DLD1 (cell line): ENCODE results near the gene UBE2D3.
"Not testable (repeated sequence)": the region's sequence is repeated elsewhere in the genome, so short reads cannot be mapped to it uniquely, and the experiment has no call there.

Experiments used
- in situ Hi-C: cut with HindIII; loops from 2 replicates; pipeline ENCODE4 v1.10.0; 2017; ENCODE audit warnings: low sequenced_read_pairs

UBE2D3 gene

DNA sequence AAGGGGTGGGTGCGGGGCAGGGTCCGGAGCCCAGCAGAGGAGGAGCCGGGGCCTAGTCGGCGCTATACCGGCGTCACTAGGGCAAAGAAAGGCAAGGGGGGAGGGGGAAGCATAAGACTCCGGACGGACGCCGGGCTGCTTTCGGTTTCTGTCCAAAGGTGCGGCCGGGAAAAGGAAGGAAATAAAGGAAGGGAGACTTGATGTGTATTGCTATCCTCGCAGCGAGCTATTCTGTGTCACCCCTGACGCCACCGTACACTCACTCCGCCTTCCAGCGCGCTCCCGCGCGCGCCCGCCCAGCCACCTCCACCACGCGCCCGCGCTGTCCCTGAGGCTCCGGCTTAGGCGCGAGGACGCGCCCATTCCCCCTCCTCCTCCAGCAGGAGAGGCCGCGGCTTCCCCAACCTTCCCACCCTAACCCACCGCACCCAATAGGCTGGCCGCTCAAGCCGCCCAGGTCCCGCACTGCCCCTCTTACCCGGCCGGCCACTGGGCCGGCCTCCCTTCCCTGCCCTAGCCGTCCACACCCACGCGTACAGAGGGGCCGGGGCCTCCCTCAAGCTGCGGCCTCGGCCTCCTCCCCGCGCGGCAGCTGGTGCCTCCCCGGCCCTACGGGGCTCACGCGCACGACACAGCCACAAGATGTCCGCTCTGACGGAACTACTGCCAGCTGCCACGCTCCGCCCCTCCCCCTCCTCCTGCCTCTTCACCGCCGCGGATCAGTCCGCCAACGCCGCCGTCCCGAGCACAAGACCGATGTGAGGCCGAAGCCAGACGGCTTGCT is at the start of gene UBE2D3:
UBE2D3 (minus strand) TSS at position 662 of the 784 bp plus-strand sequence. CDS start 1,043 bp downstream, outside the sequence.
- in situ Hi-C loops = no loop called here

DNA sequence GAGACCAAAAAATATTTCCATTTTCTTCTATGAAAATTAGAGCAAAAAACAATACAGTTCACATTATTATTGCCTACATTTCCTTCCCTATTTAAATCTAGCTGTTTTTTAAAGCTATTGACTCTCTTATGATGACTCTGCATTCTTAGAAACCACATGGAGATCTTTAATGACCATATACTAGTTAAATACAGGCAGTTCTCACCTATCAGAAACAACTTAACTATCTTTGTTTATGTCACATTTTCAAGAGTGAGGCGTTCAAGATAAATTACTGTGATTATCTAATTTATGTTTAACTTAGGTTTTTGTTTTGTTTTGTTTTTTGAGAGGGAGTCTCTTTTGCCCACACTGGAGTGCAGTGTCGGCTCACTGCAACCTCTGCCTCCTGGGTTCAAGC is 44.4 kb upstream of the UBE2D3 start:
- in situ Hi-C loops = no loop called here

DNA sequence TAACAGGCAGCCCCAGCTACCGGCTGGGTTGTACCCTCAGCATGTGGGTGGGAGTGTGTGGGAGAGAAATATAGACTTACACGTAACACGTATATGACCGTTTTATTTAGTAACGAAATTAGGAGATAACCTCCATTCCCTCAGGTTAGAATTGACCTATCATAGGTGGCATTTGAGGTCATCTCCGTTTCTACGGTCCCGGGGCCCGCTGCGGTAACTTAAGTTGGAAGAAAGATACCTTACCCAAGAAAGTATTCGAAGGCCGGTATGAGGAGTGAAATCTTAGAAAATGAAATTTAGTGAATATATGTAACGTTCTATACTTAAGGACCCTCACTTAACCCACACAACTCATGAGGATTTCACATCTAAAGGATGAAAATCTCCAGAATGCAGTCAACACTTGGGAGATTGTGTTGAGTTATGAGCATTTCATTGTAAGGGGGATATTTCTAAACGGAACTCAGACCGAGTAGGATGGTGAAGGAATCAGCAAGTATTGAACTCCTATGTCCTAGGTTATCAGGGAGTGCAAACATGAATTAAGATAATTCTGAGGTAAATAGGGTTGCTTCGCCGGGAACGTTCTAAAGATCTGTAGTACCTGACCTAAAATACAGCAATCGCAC is 42.3 kb upstream of the UBE2D3 start:
- in situ Hi-C loops = no loop called here

DNA sequence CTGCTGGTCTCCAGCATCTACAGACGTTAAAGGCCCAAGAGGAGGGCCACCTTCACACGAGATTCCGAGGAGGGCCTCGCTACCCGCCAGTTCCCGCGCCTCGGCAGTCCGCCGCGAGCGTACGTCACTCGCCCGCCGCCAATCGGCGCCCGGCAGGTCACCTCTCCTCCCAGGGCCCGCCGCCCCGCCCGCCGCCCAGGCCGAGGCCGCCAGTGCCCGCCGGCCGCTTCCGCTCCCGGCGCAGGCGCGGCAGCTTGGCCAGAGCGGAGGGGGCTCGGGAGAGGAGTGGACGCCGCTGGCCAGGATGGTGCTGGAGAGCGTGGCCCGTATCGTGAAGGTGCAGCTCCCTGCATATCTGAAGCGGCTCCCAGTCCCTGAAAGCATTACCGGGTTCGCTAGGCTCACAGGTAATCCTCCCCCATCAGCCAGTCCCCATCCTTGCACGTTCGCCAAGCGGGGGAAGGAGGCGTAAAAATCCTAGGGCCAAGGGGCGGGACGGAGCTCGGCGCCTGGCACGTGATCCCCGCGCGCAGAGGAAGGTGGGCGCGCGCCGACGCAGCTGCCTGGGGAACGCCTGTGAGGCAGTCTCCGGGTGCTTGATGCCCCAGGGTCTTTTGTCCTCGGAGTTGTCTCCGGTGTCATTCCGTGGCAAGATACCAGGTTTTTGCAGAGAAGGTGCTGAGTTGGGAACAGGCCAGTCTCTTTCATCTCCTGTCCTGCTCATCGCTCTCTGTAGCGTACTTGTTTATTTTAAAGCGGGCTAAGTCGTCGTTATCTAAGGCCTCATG is 41.6 kb upstream of the UBE2D3 start, which contains the start of gene CISD2:
CISD2 (plus strand) TSS at position 212 of the 788 bp plus-strand sequence; CDS start at position 305, 93 bp downstream.
- in situ Hi-C loops = no loop called here

DNA sequence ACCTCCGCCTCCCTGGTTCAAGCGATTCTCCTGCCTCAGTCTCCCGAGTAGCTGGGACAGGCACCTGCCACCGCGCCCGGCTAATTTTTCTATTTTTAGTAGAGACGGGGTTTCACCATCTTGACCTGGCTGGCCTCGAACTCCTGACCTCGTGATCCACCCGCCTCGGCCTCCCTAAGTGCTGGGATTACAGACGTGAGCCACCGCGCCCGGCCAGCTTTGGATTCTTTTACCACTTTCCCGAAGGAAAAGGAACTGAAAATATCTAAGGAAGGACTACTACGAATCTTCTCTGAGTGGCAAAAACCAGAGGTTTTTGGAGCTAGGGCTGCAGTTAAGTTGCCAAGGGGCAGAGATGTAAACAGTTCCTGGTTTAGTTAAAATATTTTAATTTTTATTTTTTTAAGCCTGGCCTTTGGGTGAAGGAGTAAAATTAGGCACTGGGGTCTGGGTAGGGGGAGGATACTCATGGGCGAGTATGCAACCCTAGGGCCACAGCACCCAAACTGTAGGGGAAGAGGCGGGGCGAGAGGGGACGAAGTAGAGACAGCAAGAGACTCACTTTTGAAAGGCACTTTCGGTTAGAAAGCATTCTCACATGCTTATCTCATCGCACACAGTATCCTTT is 40.9 kb upstream of the UBE2D3 start:
- in situ Hi-C loops = no loop called here

DNA sequence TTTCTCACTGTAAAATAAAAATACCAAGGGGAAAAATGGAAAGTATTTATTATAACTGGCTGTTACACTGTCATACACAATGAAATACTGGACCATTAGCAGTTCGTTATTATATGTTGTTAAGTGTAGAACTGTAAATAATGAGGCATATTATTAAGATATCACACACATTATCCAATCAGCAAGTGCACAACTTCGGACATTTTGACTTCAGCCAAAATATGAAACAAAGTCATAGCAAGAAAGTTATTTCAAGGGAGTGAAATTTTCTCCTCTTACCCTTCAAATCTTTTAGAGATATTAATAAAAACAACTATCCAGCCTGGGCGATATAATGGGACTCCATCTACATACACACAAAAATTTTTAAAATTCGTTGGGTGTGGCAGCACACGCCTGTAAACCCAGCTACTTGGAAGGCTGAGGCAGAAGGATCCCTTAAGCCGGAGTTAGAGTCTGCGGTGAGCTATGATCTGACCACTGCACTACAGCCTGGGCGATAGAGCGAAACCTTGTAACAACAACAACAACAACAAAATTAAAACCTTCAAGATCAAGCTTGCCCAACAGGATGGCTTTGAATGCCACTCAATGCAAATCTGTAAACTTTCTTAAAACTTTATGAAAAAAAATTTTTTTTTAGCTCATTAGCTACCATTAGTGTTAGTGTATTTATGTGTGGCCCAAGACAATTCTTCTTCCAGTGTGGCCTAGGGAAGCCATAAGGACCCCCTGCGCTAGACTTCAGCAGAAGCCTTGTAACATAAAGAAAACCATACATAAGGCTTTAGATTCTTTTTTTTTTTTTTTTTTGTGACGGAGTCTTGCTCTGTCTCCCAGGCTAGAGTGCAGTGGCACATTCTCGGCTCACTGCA is 40.2 kb upstream of the UBE2D3 start:
- in situ Hi-C loops = no loop called here

DNA sequence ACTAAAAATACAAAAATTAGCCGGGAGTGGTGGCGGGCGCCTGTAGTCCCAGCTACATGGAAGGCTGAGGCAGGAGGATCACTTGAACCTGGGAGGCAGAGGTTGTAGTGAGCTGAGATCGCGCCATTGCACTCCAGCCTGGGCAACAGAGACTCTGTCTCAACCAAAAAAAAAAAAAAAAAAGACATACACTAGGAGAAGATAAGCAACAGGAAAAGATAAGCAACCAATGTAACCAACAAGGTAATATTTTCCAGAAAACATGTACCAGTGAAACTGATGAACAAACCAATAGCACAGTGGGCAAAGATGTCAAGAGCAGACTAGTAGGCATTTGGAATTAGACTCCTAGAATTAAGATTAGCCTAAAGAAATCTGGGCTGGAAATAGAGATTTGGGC is 38.0 kb upstream of the UBE2D3 start:
- in situ Hi-C loops = not testable (repeated sequence)

DNA sequence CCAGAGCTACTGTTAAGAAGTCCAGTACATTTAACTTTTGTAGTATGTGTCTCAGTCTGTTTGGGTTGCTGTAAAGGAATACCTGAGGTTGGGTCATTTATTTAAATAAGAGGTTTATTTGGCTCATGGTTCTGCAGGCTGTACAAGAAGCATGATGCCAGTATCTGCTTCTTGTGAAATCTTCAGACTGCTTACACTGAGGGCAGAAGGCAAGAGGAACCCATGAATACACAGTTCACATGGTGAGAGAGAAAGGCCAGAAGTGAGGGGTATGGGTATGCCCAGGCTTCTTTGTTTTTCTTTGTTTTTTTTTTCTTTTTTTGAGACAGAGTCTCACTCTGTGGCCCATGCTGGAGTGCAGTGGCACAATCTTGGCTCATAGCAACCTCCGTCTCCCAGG is 35.4 kb upstream of the UBE2D3 start:
- in situ Hi-C loops = no loop called here

DNA sequence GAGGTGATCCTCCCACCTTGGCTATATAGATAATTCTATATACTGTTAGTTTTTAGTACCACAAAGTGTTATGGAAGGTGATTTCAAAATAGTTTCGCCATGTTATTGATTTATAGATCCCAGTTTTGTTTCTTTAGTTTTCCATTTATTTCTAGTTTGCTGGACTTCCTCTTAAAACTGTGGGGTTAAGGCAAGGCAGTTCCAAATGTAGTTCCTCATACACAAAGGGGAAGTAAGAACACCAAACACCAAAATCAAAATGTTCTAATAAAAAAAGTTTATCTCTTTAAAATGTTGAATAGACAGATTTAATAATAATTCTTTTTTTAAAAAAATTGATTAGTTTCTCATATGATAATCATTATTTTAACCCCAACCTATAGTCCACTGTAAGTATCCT is 34.7 kb upstream of the UBE2D3 start:
- in situ Hi-C loops = no loop called here

DNA sequence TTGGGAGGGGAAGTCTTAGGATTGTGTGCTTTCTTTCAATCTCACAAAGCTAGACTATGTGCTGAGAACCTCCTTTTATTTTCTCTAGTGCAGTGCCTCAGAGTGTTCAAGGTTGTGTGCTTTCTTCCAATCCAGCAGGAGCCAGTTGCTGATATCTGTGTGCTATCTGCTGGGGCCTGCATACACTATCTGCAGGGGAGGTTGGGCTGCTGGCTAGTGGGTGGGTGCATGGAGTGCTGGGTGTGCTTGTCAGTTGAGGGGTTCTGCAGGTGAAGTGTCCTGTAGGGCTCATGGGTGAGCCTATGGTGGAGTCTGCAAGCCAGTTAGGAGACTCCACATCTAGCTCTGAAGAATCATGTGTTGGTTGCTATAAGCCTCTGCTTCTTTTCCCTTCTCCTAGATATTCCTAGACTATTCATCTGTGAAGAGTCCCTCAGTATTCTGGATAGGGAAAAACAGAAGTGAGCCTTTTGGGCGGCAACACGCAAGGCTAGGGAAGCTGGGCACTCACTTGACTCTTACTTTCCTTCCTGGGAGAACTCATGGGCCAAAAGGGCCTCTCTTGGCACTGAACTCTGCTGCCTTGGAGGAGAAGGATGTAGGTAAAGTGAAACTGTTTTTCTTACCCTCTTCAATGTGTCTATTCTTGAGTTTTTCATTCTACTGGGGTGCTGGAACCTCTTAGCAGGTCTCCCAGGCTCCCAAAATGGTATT is 33.4 kb upstream of the UBE2D3 start:
- in situ Hi-C loops = no loop called here

DNA sequence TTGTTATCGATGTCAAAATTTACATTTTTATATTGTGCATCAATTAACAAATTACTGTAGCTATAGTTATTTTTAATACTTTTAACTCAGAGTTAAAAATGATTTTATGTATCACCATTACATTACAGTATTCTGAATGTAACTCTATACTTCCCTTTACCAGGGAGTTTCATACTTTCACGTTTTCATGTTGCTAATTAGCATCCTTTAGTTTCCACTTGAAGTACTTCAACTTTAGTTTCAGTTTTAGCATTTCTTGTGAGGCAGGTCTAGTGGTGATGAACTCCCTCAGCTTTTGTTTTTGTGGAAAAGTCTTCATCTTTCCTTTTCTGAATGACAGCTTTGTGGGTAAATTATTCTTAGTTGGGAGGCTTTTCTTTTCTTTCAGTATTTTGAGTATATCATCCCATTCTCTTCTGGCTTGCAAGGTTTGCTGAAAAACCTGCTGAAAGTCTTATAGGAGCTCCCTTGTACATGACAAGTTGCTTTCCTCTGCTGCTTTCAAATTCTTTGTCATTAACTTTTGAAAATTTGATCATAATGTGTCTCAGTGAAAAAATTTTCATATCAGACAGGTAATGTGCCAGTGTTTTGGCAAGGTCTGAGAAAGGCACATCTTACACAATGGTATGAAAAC is 31.6 kb upstream of the UBE2D3 start:
- in situ Hi-C loops = no loop called here

DNA sequence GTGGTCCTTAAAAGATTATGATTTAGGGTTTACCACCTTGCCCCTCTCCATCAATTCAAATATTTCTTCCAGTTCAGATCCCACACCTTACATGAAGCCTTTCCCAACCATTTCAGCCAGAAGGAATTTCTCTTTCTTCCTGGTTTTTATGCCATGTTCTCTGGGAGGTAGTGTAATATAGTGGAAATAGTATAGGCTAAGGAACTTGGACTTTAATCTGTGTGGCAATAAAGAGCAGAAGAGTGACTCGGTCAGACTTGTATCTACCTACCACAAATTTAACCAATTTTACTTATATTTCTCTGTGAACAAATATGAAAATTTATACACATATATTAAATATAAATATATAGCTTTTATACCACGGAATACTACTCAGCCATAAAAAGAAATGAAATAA is 23.0 kb upstream of the UBE2D3 start:
- in situ Hi-C loops = no loop called here

DNA sequence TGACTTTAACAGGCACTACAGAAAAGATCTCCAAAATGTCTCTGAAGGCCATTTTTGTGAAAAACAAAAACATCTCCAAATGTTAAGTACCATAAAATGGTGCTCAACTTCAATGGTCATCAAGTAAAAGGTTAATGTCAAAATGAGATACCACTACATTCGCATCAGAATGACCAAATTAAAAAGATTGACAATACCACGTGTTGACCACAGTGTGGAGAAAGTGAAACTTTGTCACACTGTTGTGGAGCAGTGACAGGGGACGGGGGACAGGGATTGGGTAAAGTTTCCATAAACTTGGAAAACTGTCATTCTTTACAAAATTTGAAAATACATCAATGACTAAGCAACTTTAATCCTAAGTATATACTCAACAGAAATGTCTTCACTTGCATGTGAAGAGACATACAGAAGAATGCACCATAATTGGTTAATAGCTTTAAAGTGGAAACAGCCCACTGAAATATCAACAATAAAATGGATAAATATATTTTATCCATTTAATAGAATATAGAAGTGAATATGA is 22.3 kb upstream of the UBE2D3 start:
- in situ Hi-C loops = no loop called here

DNA sequence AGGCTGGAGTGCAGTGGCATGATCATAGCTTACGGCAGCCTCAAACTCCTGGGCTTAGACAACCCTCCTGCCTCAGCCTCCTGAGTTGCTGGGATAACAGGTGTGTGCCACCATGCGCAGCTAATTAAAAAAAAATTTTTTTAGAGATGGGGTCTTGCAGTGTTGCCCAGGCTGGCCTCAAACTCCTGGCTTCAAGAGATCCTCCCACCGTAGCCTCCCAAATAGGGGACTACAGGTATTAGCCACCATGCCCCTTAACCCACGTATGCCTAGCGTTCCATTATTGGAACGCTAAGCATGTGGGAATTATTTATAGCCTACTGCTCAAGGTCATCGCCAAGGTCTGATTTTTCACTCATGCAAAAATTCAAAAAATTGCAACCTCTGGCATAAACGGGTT is 20.3 kb upstream of the UBE2D3 start:
- in situ Hi-C loops = no loop called here

DNA sequence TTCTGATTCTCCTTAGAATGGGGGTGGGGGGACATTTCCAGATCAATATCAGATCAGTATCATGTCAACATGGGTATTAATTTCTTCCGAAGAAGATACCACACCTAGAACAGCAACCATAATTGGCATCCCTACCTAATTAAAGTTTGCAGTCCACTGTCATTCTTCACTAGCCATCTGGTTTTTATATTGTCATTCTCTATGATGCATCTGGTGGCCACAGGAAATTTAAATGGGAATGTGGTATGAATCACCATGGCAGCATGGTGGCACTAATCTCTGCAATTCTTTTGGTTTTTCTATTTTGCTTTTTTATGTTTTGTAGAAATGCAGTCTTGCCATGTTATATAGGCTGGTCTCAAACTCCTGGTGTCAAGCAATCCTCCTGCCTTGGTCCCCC is 16.6 kb upstream of the UBE2D3 start:
- in situ Hi-C loops = no loop called here

DNA sequence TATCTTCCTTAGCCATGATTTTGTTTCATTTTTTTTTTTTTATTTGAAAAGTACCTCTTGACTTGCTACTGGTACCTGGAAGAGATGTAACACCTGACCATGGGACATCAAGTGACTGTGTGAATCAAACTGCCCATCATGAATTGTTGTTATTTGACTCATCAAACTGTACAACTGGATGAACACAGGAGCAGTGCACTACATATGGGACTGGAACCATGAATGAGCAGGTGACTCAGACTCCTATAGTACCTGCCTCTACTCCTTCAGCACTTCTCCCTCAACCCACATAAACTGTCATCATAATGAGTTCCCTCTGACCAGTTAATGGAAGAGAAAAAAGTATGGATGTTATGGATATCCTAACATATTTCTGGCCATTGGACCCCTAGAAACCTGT is 15.9 kb upstream of the UBE2D3 start:
- in situ Hi-C loops = no loop called here

DNA sequence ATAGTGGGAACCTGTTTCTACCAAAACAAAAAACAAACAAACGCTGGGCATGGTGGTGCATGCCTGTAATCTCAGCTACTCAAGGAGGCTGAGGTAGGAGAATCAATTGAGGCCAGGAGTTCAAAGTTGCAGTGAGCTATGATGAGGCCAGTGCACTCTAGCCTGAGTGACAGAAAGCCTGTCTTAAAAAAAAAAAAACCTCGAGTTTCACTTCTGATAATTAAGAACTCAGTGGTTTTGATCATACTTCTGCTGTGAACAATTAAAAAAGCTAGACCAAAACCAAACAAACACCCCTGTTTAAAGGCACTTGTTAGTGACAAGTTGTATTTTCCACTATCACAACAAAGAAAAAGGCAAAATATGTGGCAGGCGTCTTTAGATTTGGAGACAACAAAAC is 15.0 kb upstream of the UBE2D3 start:
- in situ Hi-C loops = no loop called here

DNA sequence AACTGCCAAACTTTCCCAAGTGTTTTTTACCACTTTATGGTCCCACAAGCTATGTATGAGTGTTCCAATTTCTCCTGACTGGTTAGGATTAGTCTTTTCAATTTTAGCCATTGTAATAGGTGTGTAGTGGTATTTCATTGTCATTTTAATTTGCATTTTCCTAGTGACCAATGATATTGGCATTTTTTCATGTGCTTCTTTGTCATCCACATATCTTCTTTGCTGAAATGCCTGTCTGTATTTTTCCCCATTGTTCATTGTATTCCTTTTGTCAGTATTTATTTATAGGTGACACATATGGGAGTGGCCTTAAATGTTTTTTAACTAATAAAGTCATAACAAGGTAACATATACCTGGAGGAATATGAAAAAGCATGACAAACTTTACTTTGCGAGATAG is 9.2 kb upstream of the UBE2D3 start:
- in situ Hi-C loops = no loop called here

DNA sequence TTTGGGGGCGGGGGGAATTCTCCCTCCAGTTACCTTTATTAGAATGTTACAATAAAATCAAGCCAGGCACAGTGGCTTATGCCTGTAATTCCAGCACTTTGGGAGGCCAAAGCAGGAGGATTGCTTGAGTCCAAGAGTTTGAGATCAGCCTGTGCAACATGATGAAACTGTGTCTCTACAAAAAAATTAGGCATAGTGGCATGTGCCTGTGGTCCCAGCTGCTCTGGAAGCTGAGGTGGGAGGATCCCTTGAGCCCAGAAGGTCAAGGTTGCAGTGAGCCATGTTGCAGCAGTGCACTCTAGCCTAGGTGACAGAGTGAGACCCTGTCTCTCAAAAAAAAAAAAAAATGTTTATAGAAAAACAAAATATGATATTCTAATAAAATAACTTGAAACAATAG is 5.3 kb upstream of the UBE2D3 start:
- in situ Hi-C loops = no loop called here
